Stimulated activated CD8-positive, alpha-beta memory T cell treated with anti-CD3 and anti-CD28 coated beads, Interleukin-4, amount 100 ng/mL, for 48 hours (primary cell): ENCODE results near the gene PLA2G4E.

Experiments used
- DNase-seq: peaks from one replicate; pipeline ENCODE4 v3.0.0-alpha.2; 2020

PLA2G4E gene

DNA sequence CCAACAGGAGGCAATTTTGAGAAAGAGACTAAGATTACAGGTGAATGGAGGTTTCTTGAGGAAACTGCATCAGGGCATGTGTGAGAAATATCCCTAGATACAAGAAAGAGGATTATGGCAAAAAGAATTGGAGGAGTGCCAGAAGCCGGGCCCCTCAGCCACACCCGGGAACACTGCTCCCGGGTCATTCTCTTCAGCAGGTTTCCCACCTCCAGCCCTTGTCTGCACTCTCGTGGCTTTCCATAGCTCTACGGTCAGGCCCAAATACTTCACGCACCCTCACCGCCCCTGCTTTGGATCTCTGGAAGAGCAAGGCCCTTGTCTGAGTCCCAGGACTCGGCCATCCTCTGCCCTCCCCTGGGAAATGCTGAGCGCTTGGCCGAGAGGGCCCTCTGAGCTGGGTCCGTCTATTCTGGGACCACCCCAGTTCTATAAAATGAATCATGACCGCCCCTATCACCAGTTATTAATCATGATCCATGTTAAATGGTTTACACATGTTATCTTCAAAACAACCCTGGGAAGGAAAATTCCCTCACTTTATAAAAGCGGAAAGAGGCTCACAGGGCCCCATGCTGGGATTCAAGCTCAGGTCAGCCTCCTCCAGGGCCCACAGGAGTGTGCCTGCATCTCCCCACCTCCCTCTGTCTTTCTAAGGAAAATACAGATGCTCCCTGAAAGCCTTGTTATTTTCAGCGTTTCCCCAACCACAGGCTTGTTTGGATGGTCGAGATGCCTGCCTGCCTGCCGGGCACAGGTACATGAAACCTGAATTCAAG is 88.1 kb downstream of the PLA2G4E start:
- no peak for DNase-seq

GRCh38 chr15:41932101-41932500 is 88.7 kb downstream of the PLA2G4E start:
- DNase-seq, result no peak
